Spinal cord (tissue), 10 donors: Measurements from ENCODE around the gene NCK1. TPM values are rescaled to one million over a fixed set of nuclear protein-coding genes. Genes with fewer than 3 reads are reported as not detected.
"Not testable (repeated sequence)": the region's sequence is repeated elsewhere in the genome, so short reads cannot be mapped to it uniquely, and the experiment has no call there.

ENCODE experiments used
- DNase-seq, 6 donors: peaks; one replicate each; pipeline versions ENCODE4 v3.0.0 to v3.0.0-alpha.2; 2013 to 2015; ENCODE audit warnings: low spot score in 6 of 6, low read depth in 4 of 6
- H3K27ac ChIP-seq: one replicate; pipeline ENCODE4 v1.5.1; 2013; ENCODE audit warnings: low read depth, low read length, control low read depth
- H3K27me3 ChIP-seq: one replicate; pipeline ENCODE4 v1.6.1; 2013; ENCODE audit warnings: low read length; ENCODE audit not compliant: control insufficient read depth, insufficient read depth
- H3K36me3 ChIP-seq: one replicate; pipeline ENCODE4 v1.6.1; 2013; ENCODE audit warnings: low read length; ENCODE audit not compliant: control insufficient read depth, insufficient read depth
- H3K4me1 ChIP-seq: one replicate; pipeline ENCODE4 v1.6.1; 2013; ENCODE audit warnings: low read length; ENCODE audit not compliant: control insufficient read depth, insufficient read depth
- H3K4me3 ChIP-seq: one replicate; pipeline ENCODE4 v1.5.1; 2013; ENCODE audit warnings: low read depth, low read length, control low read depth
- H3K9me3 ChIP-seq: one replicate; pipeline ENCODE4 v1.6.1; 2013; ENCODE audit warnings: low read length; ENCODE audit not compliant: control insufficient read depth, insufficient read depth
- WGBS: methylation state at CpG from one replicate; pipeline ENCODE4 v1.1.5; 2013; ENCODE audit warnings: missing lambda C conversion rate; ENCODE audit not compliant: insufficient coverage; 5-methylcytosine and 5-hydroxymethylcytosine counted together
- polyA plus RNA-seq, 2 donors: library from polyadenylated mRNA; unstranded; fragments of 120-200 nt; gene quantifications; one replicate each; pipeline ENCODE4 v1.2.1, GENCODE V29; 2013; ENCODE audit not compliant: insufficient read length in 2 of 2
- total RNA-seq, 2 donors: library from RNA; depleted of rRNA in 1 of 2; stranded (reverse); fragments of 120-200 nt in 1 of 2; fragments of >200 nt in 1 of 2; gene quantifications; one replicate each; pipeline versions ENCODE4 v1.2.3 to v1.2.4, GENCODE V29; 2013 to 2014
- donor health status: healthy.

Gene NCK1
- total and polyA plus RNA-seq, 4 donors = 27.7 to 40.3 (median 34.2) TPM

DNA sequence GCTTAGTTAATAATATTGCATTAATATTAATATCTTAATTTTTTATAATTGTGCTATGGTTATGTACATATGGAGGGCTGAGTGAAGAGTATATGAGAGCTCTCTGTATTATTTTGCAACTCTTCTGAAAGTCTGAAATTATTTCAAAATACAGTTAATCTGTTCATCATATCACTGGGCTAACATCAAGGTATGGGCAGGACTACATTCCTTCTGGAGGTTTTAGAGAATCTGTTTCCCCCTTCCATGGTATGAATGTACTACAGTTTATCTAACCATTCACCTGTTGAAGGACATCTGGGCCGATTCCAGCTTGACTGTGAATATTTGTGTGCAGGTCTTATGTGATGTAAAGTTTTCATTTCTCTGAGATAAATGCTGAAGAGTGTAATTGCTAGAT is 100.9 kb downstream of the NCK1 start:
- H3K4me1 ChIP-seq = no peaks in the 10 kb centered on the region
- no peak for DNase-seq
- H3K36me3 ChIP-seq = no peaks in the 10 kb centered on the region
- no CpG with 5 or more reads among the region's 1 CpG for WGBS
- H3K4me3 ChIP-seq = no peak overlapping the region
- no peaks in the 10 kb centered on the region for H3K27me3 ChIP-seq
- H3K27ac ChIP-seq = no peak overlapping the region
- no peaks in the 10 kb centered on the region for H3K9me3 ChIP-seq

- DNase-seq, H3K36me3 ChIP-seq, H3K9me3 ChIP-seq, H3K27me3 ChIP-seq, H3K4me1 ChIP-seq, H3K4me3 ChIP-seq, H3K27ac ChIP-seq: not testable (repeated sequence)
- WGBS = no CpG with 5 or more reads among the region's 14 CpGs
Observed at GRCh38 chr3:136969539-136969938, 107.5 kb downstream of the NCK1 start.

GRCh38 chr3:136973352-136973751 is 111.3 kb downstream of the NCK1 start:
- Histone ChIP-seq H3K27ac (no peak overlapping the region), H3K27me3 (no peaks in the 10 kb centered on the region), H3K4me3 (no peak overlapping the region), H3K4me1 (no peaks in the 10 kb centered on the region), H3K36me3 (no peaks in the 10 kb centered on the region), H3K9me3 (peaks cover 2% of the 10 kb centered on the region)
- 100% methylated on average over 3 of the region's 4 CpGs for WGBS
- DNase-seq = no peak

DNA sequence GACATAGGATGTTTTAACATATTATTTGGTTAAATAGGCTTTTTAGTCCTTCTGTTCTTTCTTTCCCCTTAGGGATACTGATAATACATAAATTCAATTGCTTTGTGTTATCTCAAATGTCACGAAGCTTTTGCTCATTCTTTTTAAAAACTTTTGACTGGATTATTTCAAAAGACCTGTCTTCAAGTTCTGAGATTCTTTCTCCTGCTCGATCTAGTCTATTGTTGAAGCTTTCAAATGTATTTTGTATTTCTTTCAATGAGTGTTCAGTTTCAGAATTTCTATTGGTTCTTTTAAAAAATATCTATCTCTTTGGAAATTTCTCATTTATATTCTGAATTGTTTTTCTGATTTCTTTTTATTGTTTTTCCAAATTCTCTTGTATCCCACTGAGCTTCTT is 112.7 kb downstream of the NCK1 start:
- peaks cover 2% of the 10 kb centered on the region for H3K9me3 ChIP-seq
- no peaks in the 10 kb centered on the region for H3K4me1 ChIP-seq
- no peak overlapping the region for H3K27ac ChIP-seq
- H3K36me3 ChIP-seq = no peaks in the 10 kb centered on the region
- no peak for DNase-seq
- WGBS = no CpG with 5 or more reads among the region's 2 CpGs
- no peaks in the 10 kb centered on the region for H3K27me3 ChIP-seq
- no peak overlapping the region for H3K4me3 ChIP-seq

- Histone ChIP-seq H3K27me3 (no peaks in the 10 kb centered on the region), H3K9me3 (peaks cover 2% of the 10 kb centered on the region), H3K4me1 (no peaks in the 10 kb centered on the region), H3K36me3 (no peaks in the 10 kb centered on the region), H3K27ac (no peak overlapping the region), H3K4me3 (no peak overlapping the region)
- no peak for DNase-seq
Observed at GRCh38 chr3:136979204-136979603, 117.2 kb downstream of the NCK1 start.

DNA sequence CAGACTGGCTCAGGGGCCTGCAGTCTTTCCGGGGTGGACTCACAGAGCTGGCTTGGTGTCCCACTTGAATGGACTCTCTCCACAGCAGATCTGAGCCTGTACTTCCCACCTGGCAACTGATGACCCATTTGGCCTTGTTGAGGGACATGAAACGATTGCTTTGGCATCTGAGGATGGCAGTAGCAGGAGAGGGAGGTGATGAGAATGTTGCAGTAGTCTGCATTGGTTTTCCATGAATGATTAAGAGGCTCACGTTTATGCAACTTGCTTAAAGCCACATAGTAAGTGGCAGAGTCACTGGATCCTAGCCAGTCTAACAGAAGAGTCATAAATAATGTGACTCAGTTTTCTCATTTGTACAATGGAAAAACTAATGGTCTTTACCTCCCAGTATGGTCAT is 117.7 kb downstream of the NCK1 start:
- WGBS = 83% methylated on average over 3 of the region's 3 CpGs
- Histone ChIP-seq H3K27ac (no peak overlapping the region), H3K4me3 (no peak overlapping the region), H3K4me1 (no peaks in the 10 kb centered on the region), H3K9me3 (no peaks in the 10 kb centered on the region), H3K36me3 (no peaks in the 10 kb centered on the region), H3K27me3 (no peaks in the 10 kb centered on the region)
- no peak for DNase-seq

DNA sequence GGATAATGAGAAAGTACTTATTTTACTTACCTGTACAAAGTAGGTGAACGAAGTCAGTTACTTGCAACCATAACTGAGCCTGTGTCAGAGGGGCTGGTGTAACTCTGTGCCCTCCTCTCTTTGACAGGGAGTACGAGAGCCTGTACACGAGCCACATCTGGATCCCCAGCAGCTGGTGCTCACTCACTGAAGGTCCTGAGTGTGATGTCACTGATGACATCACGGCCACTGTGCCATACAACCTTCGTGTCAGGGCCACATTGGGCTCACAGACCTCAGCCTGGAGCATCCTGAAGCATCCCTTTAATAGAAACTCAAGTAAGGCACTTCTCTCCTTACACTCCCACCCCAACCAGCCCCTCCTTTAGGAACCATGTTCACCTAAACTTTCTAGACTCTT is 120.0 kb downstream of the NCK1 start:
- no peaks in the 10 kb centered on the region for H3K27me3 ChIP-seq
- H3K36me3 ChIP-seq = no peaks in the 10 kb centered on the region
- H3K9me3 ChIP-seq = no peaks in the 10 kb centered on the region
- H3K27ac ChIP-seq = no peak overlapping the region
- 93% methylated on average over 5 of the region's 5 CpGs for WGBS
- DNase-seq = no peak
- no peak overlapping the region for H3K4me3 ChIP-seq
- H3K4me1 ChIP-seq = no peaks in the 10 kb centered on the region

- peak in 1 of 6 donors; percentile 20 for DNase-seq
- 100% methylated on average over 2 of the region's 4 CpGs for WGBS
- Histone ChIP-seq H3K27ac (no peak overlapping the region), H3K4me3 (no peak overlapping the region), H3K9me3 (no peaks in the 10 kb centered on the region), H3K27me3 (no peaks in the 10 kb centered on the region), H3K36me3 (no peaks in the 10 kb centered on the region), H3K4me1 (no peaks in the 10 kb centered on the region)
Observed at GRCh38 chr3:136982520-136983138, 120.6 kb downstream of the NCK1 start.

DNA sequence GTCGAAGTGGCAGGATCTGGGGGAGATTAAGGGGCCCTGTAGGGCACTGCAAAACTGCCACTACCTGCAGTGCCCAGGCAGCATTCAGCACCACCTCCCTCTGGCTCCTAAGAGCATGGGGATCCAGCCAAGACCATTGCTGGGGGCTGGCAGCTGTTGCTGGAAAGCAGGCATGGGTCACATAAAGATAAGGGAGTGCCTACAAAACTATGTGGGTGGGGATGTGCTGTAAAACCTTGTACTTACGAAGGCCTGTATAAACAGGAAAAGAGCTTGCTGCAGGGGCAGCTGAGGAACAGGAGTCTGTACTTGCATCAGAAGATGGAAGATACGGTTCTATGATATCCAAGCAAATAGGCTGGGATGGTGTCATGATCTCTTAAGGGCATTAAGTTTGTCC is 122.8 kb downstream of the NCK1 start:
- Histone ChIP-seq H3K4me1 (no peaks in the 10 kb centered on the region), H3K27me3 (no peaks in the 10 kb centered on the region), H3K36me3 (no peaks in the 10 kb centered on the region), H3K27ac (no peak overlapping the region), H3K4me3 (no peak overlapping the region), H3K9me3 (no peaks in the 10 kb centered on the region)
- WGBS = 95% methylated on average over 2 of the region's 3 CpGs
- no peak for DNase-seq

DNA sequence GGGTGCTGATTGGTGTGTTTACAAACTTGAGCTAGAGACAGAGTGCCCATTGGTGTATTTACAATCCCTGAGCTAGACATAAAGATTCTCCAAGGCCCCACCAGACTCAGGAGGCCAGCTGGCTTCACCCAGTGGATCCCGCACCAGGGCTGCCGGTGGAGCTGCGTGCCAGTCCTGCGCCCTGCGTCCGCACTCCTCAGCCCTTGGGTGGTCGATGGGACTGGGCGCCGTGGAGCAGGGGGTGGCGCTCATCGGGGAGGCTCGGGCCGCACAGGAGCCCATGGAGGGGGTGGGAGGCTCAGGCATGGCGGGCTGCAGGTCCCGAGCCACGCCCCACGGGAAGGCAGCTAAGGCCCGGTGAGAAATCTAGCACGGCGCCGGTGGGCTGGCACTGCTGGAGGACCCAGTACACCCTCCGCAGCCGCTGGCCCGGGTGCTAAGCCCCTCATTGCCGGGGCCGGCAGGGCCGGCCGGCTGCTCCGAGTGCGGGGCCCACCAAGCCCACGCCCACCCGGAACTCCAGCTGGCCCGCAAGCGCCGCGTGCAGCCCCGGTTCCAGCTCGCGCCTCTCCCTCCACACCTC is 125.5 kb downstream of the NCK1 start:
- DNase-seq, H3K36me3 ChIP-seq, H3K4me1 ChIP-seq, H3K27me3 ChIP-seq, H3K27ac ChIP-seq, H3K9me3 ChIP-seq, H3K4me3 ChIP-seq: not testable (repeated sequence)
- over 99% methylated on average over 24 of the region's 39 CpGs for WGBS
